Naive thymus-derived CD8-positive, alpha-beta T cell (primary cell): ENCODE measurements around the gene DCAF8. TPM values are rescaled to one million over a fixed set of nuclear protein-coding genes. Genes with fewer than 3 reads are reported as not detected.

Experiments
- ATAC-seq, 2 donors: fragments of 150-1000 bp; cut with Tn5 transposase in 1 of 2; sonication (Bioruptor Pico), chemical (Tn5 transposase) in 1 of 2; 1 replicate in 1 of 2; 2 replicates in 1 of 2; pipeline ENCODE4 v1.10.0; 2021; ENCODE audit warnings: mild to moderate bottlenecking in 2 of 2, moderate library complexity in 2 of 2
- POLR2A ChIA-PET: fragments of 350-600 bp; sonication (Branson Sonifier 250); formaldehyde crosslinking; loops from one replicate; lab custom pipeline; 2021; ENCODE audit warnings: antibody characterized with exemption; lab: Charles Lee
- DNase-seq, 10 donors: peaks; one replicate each; pipeline versions ENCODE4 v3.0.0 to v3.0.0-alpha.2; 2020 to 2022
- H3K27ac Mint-ChIP-seq, 10 donors: one replicate each; pipeline ENCODE4 v1.8.0; 2020 to 2022; ENCODE audit warnings: mild to moderate bottlenecking in 10 of 10, mixed read lengths in 10 of 10, moderate library complexity in 4 of 10, inconsistent platforms in 1 of 10
- H3K27me3 Mint-ChIP-seq, 5 donors: one replicate each; pipeline ENCODE4 v1.8.0; 2021 to 2022; ENCODE audit warnings: mixed read lengths in 5 of 5
- H3K36me3 Mint-ChIP-seq, 3 donors: one replicate each; pipeline ENCODE4 v1.8.0; 2020 to 2022; ENCODE audit warnings: mixed read lengths in 3 of 3, mild to moderate bottlenecking in 2 of 3, inconsistent platforms in 1 of 3
- H3K4me1 Mint-ChIP-seq, 4 donors: one replicate each; pipeline ENCODE4 v1.8.0; 2021 to 2022; ENCODE audit warnings: mixed read lengths in 4 of 4
- H3K4me3 Mint-ChIP-seq, 10 donors: one replicate each; pipeline ENCODE4 v1.8.0; 2020 to 2022; ENCODE audit warnings: mild to moderate bottlenecking in 10 of 10, mixed read lengths in 10 of 10, moderate library complexity in 6 of 10, inconsistent platforms in 1 of 10
- H3K9me3 Mint-ChIP-seq, 9 donors: one replicate each; pipeline ENCODE4 v1.8.0; 2020 to 2022; ENCODE audit warnings: mixed read lengths in 9 of 9, mild to moderate bottlenecking in 3 of 9, inconsistent platforms in 1 of 9, moderate library complexity in 1 of 9
- polyA plus RNA-seq, 3 donors: library from polyadenylated mRNA; unstranded; fragments of 300-500 nt; fragmentation: Illumina TruSeq; gene quantifications; one replicate each; pipeline ENCODE4 v1.2.3, GENCODE V29; 2021
- total RNA-seq, 8 experiments: library from RNA in 2 of 8; stranded (reverse) in 2 of 8; gene quantifications; one replicate each; pipeline ENCODE4 v1.2.3 and lab custom pipeline; 2021 to 2026

The DCAF8 gene
- total and polyA plus RNA-seq, 5 experiments from 2014 or later, result 46.9 to 256 (median 51.6) TPM

DNA sequence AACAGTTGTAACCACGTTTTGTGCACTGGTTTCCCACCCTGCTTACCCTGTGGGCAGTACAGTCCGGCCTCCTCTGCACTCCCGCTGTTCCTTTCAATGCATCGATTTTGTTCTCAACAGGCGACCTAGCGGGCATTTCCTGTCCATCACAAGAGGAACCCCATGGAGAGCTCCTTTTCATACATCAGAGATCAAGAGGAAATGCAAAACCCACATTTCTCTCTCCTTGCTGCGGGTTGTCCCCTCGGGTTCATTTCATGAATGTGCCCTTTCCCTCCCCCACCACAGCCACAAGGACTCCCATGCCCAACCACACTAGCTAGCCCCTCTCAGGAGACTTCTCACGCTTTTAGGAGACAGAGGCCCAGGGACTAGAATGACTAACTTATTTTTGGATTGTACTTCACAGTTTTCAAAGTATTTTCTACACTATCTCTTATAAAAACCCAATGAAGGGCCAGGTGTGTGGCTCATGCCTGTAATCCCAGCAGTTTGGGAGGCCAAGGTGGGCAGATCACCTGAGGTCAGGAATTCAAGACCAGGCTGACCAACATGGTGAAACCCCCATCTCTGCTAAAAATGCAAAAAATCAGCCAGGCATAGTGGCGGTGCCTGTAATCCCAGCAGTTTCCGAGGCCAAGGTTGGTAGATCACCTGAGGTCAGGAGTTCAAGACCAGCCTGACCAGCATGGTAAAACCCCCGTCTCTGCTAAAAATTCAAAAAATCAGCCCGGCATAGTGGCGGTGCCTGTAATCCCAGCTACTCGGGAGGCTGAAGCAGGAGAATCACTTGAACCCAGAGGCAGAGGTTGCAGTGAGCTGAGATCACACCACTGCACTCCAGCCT is 92.6 kb downstream of the DCAF8 start:
- Mint-ChIP-seq H3K9me3 (no peaks in the 10 kb centered on the region), H3K27me3 (peaks cover 4 to 14% (median 13%) of the 10 kb centered on the region in 5 donors), H3K36me3 (no peaks in the 10 kb centered on the region), H3K27ac (peak overlapping the region in 3 of 10 donors; percentile 47 to 64 (median 60)), H3K4me3 (peak overlapping the region in 2 of 10 donors; percentile 4 to 23), H3K4me1 (peaks cover 8 to 20% (median 11%) of the 10 kb centered on the region in 4 donors)
- POLR2A ChIA-PET, result no interaction called here
- ATAC-seq (peak in 1 of 2 donors; percentile 30), DNase-seq (no peak)

DNA sequence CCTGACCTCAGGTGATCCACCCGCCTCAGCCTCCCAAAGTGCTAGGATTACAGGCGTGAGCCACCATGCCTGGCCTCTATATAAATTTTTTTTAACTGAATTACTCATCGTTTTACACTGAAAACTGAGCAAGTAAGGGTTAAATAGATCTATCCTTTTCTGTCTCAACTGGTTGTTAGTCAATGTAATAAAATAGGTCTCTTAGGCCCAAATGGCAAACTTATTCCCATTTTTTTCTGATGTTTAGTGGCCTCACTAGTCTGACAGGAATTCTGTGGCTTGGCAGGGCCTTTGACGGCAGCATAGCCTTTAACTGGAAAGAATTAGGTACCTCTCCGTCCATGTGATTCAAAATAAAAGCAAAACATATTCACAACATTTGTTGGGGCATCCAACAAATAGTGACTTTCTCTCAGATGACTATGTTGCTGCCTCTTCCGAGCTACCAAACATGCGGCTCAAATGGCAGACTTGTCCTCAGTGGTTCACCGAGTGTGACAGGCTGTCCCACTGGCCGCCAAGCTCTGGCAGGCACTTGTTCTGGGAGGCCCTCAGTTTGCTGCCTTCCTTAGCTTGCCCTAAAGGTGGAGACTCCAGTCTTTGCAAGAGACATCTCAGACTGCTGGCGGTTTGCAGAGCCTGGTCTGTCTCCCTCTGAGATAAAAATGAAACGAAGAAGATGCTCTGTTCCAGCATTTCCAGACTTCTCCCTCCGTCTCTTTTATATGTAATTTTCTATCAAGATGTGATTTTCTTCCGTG is 93.6 kb downstream of the DCAF8 start:
- POLR2A ChIA-PET, result no interaction called here
- peaks cover 8 to 20% (median 11%) of the 10 kb centered on the region in 4 donors for H3K4me1 Mint-ChIP-seq
- H3K9me3 Mint-ChIP-seq, result no peaks in the 10 kb centered on the region
- no peak overlapping the region for H3K4me3 Mint-ChIP-seq
- DNase-seq, result no peak
- peak overlapping the region in 1 of 10 donors; percentile 64 for H3K27ac Mint-ChIP-seq
- H3K36me3 Mint-ChIP-seq, result no peaks in the 10 kb centered on the region
- no peak for ATAC-seq
- peaks cover 4 to 23% (median 14%) of the 10 kb centered on the region in 5 donors for H3K27me3 Mint-ChIP-seq

DNA sequence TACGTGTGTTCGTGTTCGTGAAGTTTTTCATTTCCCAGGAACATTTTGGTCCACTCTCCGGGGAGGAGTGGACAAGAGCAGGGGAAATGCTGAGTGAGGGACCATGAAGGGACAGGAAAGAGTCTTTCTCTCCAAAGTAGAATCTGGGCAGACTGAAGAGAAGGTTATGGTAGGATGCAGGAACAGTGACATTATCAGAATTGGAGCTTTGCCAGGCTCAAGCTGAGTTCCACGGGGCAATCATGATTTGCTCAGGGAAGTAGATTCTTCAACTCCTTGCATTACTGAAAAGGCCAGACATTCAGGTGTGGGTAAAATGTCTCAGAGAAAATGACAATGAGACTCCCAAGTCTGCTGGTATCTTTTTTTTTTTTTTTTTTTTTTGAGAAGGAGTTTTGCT is 94.3 kb downstream of the DCAF8 start:
- ATAC-seq (no peak), DNase-seq (no peak)
- POLR2A ChIA-PET, result no interaction called here
- Mint-ChIP-seq H3K4me1 (peaks cover 8 to 21% (median 11%) of the 10 kb centered on the region in 4 donors), H3K4me3 (no peak overlapping the region), H3K27me3 (peaks cover 4 to 25% (median 14%) of the 10 kb centered on the region in 5 donors), H3K27ac (no peak overlapping the region), H3K36me3 (no peaks in the 10 kb centered on the region), H3K9me3 (no peaks in the 10 kb centered on the region)

DNA sequence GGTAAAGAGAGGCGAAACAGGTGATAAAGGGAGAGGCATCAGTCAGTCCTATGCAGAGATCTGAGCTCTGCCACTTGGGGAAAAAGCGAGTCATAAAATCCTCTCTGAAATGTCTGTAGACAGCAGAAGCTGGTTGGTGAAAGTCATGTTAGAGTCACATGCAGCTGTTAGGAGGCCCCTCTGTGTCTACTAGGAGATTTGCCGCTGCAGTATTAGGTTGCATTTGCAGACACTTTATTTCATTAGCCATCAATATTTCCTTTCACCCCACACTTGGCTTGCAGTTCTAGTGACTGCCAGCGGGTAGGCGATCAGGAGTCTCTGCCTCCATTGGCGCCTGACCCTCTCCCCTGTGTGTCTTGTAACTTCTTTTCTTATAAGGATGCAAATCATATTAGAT is 94.8 kb downstream of the DCAF8 start:
- Mint-ChIP-seq H3K9me3 (no peaks in the 10 kb centered on the region), H3K27ac (no peak overlapping the region), H3K36me3 (no peaks in the 10 kb centered on the region), H3K4me1 (peaks cover 8 to 21% (median 11%) of the 10 kb centered on the region in 4 donors), H3K4me3 (no peak overlapping the region), H3K27me3 (peaks cover 4 to 25% (median 14%) of the 10 kb centered on the region in 5 donors)
- DNase-seq, result no peak
- no peak for ATAC-seq
- POLR2A ChIA-PET, result no interaction called here

DNA sequence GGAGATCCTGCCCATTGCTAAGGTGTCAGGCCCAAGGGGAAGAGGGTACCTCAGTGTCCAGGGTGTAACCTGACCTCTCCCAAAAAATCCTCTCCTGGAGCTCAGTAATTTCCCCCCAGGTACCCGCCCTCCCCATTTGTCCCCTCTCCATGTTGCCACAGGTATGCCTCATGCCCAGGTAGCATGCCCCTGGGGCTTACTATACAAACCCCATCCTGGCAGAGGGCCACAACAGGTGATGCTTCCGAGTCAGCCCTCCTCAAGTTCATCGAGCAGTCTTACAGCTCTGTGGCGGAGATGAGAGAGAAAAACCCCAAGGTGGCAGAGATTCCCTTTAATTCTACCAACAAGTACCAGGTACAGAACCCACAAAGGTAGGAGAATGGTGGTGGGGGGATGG is 95.3 kb downstream of the DCAF8 start:
- Mint-ChIP-seq H3K4me3 (no peak overlapping the region), H3K27ac (no peak overlapping the region), H3K27me3 (peaks cover 4 to 25% (median 12%) of the 10 kb centered on the region in 5 donors), H3K36me3 (no peaks in the 10 kb centered on the region), H3K9me3 (no peaks in the 10 kb centered on the region), H3K4me1 (peaks cover 8 to 21% (median 11%) of the 10 kb centered on the region in 4 donors)
- DNase-seq (no peak), ATAC-seq (no peak)
- POLR2A ChIA-PET, result no interaction called here

GRCh38 chr1:160166166-160166868 is 96.0 kb downstream of the DCAF8 start:
- peaks cover 8 to 21% (median 11%) of the 10 kb centered on the region in 4 donors for H3K4me1 Mint-ChIP-seq
- POLR2A ChIA-PET, result no interaction called here
- no peaks in the 10 kb centered on the region for H3K36me3 Mint-ChIP-seq
- no peak overlapping the region for H3K4me3 Mint-ChIP-seq
- peaks cover 4 to 25% (median 11%) of the 10 kb centered on the region in 5 donors for H3K27me3 Mint-ChIP-seq
- DNase-seq (no peak), ATAC-seq (no peak)
- peak overlapping the region in 1 of 10 donors; percentile 86 for H3K27ac Mint-ChIP-seq
- no peaks in the 10 kb centered on the region for H3K9me3 Mint-ChIP-seq

Other genes starting within 250 kb of the DCAF8 start
- gene PIGM, start 230.6 kb downstream of the DCAF8 start, total RNA-seq, result 1 to 10 TPM; 9.6 to 9.7 TPM
- gene PIGM, start 230.6 kb downstream of the DCAF8 start, polyA plus RNA-seq, result 1 to 10 TPM; 3.3 to 4.0 (median 3.8) TPM
- not detected for gene KCNJ10, start 192.4 kb downstream of the DCAF8 start, total RNA-seq
- under 1 TPM in 1 of 3 donors, not detected in 2; 0.29 TPM for gene KCNJ10, start 192.4 kb downstream of the DCAF8 start, polyA plus RNA-seq
- not detected for gene KCNJ9, start 181.0 kb downstream of the DCAF8 start, total RNA-seq
- gene KCNJ9, start 181.0 kb downstream of the DCAF8 start, polyA plus RNA-seq, result under 1 TPM; 0.03 to 0.20 (median 0.10) TPM
- 10 to 100 TPM; 67.9 to 71.5 TPM for gene IGSF8, start 163.9 kb downstream of the DCAF8 start, total RNA-seq
- gene IGSF8, start 163.9 kb downstream of the DCAF8 start, polyA plus RNA-seq, result 10 to 100 TPM; 40.2 to 74.5 (median 56.9) TPM
- not detected for gene ATP1A2, start 146.8 kb downstream of the DCAF8 start, total RNA-seq
- not detected for gene ATP1A2, start 146.8 kb downstream of the DCAF8 start, polyA plus RNA-seq
- not detected for gene ATP1A4, start 110.9 kb downstream of the DCAF8 start, total RNA-seq
- gene ATP1A4, start 110.9 kb downstream of the DCAF8 start, polyA plus RNA-seq, result not detected
- gene CASQ1, start 72.0 kb downstream of the DCAF8 start, total RNA-seq, result not detected
- gene CASQ1, start 72.0 kb downstream of the DCAF8 start, polyA plus RNA-seq, result not detected
- gene PEA15, start 57.2 kb downstream of the DCAF8 start, total RNA-seq, result 10 to 100 TPM; 13.1 to 13.2 TPM
- gene PEA15, start 57.2 kb downstream of the DCAF8 start, polyA plus RNA-seq, result 1 to 10 TPM; 3.9 to 4.6 (median 4.3) TPM
- 10 to 100 TPM; 67.6 to 72.1 TPM for gene PEX19, start 22.6 kb upstream of the DCAF8 start, total RNA-seq
- gene PEX19, start 22.6 kb upstream of the DCAF8 start, polyA plus RNA-seq, result 10 to 100 TPM; 49.7 to 56.2 (median 53.1) TPM
- gene COPA, start 80.7 kb upstream of the DCAF8 start, total RNA-seq, result 100 to 1,000 TPM; 115 to 120 TPM
- gene COPA, start 80.7 kb upstream of the DCAF8 start, polyA plus RNA-seq, result 100 to 1,000 TPM; 101 to 124 (median 120) TPM
- gene NCSTN, start 80.8 kb upstream of the DCAF8 start, total RNA-seq, result 10 to 100 TPM; 70.3 to 76.4 TPM
- gene NCSTN, start 80.8 kb upstream of the DCAF8 start, polyA plus RNA-seq, result 10 to 100 TPM; 56.8 to 64.2 (median 63.5) TPM
- under 1 TPM; 0.38 to 0.47 TPM for gene NHLH1, start 104.5 kb upstream of the DCAF8 start, total RNA-seq
- not detected for gene NHLH1, start 104.5 kb upstream of the DCAF8 start, polyA plus RNA-seq
- gene VANGL2, start 138.0 kb upstream of the DCAF8 start, total RNA-seq, result under 1 TPM; 0.10 to 0.14 TPM
- gene VANGL2, start 138.0 kb upstream of the DCAF8 start, polyA plus RNA-seq, result not detected